Skeletal muscle satellite cell (primary cell): ENCODE measurements around the gene MAFG.

Experiments
- H3K27me3 ChIP-seq: 2 replicates; pipeline ENCODE4 v1.7.0; 2013; ENCODE audit warnings: low read length; ENCODE audit not compliant: control insufficient read depth, insufficient read depth
- H3K36me3 ChIP-seq: 2 replicates; pipeline ENCODE4 v1.7.0; 2013; ENCODE audit warnings: mild to moderate bottlenecking, control low read depth, low read length; ENCODE audit not compliant: insufficient read depth
- H3K4me1 ChIP-seq: 2 replicates; pipeline ENCODE4 v1.7.0; 2013; ENCODE audit warnings: low read length; ENCODE audit not compliant: control insufficient read depth, insufficient read depth
- H3K4me2 ChIP-seq: 2 replicates; pipeline ENCODE4 v1.7.0; 2013; ENCODE audit warnings: mild to moderate bottlenecking, low read length
- H3K4me3 ChIP-seq: 2 replicates; pipeline ENCODE4 v1.7.0; 2013; ENCODE audit warnings: low read length
- H3K9ac ChIP-seq: 2 replicates; pipeline ENCODE4 v1.7.0; 2013; ENCODE audit warnings: mild to moderate bottlenecking, low read depth, low read length, moderate library complexity
- H3K9me3 ChIP-seq: replicated peaks from 2 replicates; pipeline ENCODE4 v1.7.0; 2013; ENCODE audit warnings: mild to moderate bottlenecking, control low read depth, low read length

The MAFG gene

DNA sequence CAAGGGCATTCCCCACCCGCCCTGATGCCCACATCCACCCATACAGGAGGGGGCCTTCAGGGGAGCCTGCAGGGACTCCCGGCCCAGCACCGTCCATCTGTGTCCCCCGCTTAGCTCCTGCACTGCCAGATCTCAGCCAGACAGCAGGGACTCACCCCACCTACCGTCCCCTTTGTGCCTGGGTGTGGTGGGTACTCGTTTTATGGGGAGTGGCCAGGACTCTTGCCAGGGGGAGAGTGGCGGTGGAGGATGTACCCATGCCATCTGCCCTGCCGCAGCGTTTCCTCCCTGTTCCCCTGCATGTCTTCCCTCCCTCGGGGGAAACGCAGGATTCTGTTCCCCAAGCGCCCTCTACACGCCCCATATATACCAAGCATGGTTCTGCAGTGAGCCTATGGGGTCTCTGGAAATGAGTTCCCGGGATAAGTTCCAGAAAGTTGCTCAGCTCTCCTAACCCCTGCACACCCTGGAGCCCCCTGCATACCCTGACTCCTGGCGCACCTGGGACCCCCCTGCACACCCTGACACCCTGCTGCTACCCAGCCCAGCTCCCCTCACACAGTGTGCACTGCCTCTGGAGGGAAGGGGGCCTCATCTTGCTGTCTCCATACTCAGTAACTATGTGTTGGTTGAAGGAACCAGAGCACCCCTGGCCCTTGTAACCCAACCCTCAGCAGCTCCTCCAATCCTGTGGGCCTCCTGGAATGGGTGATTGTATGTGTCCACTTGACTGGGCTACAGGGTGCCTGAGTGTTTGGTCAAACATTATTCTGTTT, 4.2 kb upstream of the MAFG start:
- no peaks in the 10 kb centered on the region for H3K9me3 ChIP-seq
- H3K4me1 ChIP-seq, result peaks cover 12% of the 10 kb centered on the region
- H3K4me2 ChIP-seq, result no peak overlapping the region
- no peak overlapping the region for H3K4me3 ChIP-seq
- H3K36me3 ChIP-seq, result no peaks in the 10 kb centered on the region
- no peaks in the 10 kb centered on the region for H3K27me3 ChIP-seq
- H3K9ac ChIP-seq, result no peak overlapping the region

DNA sequence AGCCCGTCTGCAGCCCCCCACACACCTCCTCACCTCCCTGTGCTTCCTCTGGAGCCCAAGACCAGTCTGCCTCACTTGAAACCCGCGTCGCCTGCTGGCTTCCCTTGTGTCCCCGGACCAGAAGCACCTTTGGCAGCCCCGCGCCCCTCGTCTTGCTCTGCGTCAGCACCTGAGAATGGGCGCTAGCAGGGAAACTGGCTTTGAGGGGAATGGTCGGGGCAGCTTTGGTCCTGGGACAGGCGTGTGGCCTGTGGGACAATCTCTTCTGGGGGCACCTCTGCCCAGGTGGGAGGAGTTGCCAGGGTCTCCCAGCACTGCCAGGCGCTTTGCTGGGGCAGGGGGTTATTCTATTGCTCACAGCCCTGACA, 3.6 kb upstream of the MAFG start:
- peaks cover 10% of the 10 kb centered on the region for H3K4me1 ChIP-seq
- H3K27me3 ChIP-seq, result no peaks in the 10 kb centered on the region
- H3K9ac ChIP-seq, result no peak overlapping the region
- no peaks in the 10 kb centered on the region for H3K9me3 ChIP-seq
- H3K4me2 ChIP-seq, result no peak overlapping the region
- no peaks in the 10 kb centered on the region for H3K36me3 ChIP-seq
- H3K4me3 ChIP-seq, result no peak overlapping the region

DNA sequence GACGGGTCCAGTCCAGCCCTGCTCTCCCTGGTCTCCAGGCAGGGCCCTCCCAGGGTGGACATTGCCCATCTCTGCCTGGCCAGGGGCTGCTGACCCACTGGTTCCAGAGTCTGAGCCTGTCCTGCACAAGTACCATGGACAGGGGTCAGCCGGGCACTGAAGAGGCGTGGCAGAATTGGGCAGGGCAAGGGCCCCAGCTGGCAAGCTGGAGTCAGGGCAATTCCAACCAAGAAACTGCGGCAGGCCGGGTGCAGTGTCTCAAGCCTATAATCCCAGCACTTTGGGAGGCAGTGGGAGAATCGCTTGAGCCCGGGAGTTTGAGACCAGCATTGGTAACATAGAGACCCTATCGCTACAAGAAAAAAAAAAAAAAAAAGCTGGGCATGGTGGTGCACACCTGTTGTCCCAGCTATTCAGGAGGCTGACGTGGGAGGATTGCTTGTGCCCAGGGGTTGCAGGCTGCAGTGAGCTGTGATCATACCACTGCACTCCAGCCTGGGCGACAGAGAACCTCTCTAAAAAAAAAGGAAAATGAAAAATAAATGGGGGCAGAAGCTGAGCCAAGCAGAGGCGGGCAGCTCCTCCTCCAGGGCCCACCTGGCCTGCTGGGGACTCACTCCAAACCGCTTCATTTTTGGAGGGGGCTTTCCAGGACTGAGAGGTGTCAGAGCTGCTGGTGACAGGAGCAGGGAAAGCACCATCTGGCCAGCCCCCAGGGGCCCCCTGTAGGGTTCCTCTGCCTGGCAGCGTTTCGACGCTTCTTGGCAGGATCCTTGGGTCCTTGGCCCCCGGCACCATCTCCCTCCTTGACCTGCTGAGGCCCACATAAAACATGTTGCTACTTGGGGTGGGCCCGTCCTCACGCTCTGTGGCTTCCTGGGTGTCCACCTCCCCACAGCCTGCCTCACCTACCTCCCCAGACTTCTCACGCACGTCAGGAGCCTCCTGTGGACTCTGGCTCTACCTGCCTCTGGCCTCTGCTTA, 2.9 kb upstream of the MAFG start:
- H3K27me3 ChIP-seq, result no peaks in the 10 kb centered on the region
- H3K4me1 ChIP-seq, result peaks cover 15% of the 10 kb centered on the region
- H3K9ac ChIP-seq, result no peak overlapping the region
- H3K4me2 ChIP-seq, result no peak overlapping the region
- no peaks in the 10 kb centered on the region for H3K36me3 ChIP-seq
- no peak overlapping the region for H3K4me3 ChIP-seq
- H3K9me3 ChIP-seq, result no peaks in the 10 kb centered on the region

DNA sequence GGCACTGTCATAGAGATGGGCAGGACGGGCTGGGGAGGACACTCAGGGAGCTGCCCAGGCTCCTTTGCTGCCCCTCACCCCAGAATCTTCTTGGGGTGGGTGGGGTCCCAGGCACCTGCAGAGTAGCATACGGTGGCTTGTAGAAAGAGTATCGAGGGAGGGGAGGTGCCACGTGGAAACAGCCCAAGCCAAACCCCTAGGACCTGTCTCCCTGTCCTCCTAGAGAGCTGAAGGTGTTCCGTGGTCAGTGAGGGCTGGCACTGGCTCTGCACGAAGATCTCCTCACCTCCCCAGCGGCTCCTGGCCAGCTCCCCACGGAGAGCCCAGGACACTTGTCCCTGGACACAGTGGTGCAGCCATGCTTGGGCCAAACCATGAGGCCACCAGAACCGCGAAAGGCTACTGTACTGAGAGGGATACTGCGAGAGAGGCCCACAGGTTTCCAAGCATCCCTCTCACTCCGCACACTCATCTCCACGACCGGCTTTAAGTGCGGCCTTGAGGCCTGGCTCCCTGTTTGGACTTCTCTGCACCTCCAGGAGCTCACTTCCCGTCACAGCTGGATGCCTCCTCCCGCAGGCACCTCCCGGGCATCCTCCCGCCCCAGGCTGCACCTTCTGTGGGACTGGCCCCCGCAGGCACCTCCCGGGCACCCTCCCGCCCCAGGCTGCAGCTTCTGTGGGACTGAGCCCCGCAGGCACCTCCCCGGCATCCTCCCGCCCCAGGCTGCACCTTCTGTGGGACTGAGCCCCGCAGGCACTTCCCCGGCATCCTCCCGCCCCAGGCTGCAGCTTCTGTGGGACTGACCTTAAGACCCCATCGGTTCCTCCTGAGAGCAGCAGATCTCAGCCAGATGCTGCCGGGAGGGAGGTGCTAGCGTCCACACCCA, 2.0 kb upstream of the MAFG start:
- Histone ChIP-seq H3K4me2 (no peak overlapping the region), H3K9ac (no peak overlapping the region), H3K4me3 (no peak overlapping the region), H3K4me1 (peaks cover 23% of the 10 kb centered on the region), H3K27me3 (no peaks in the 10 kb centered on the region), H3K9me3 (no peaks in the 10 kb centered on the region), H3K36me3 (peaks cover 3% of the 10 kb centered on the region)

DNA sequence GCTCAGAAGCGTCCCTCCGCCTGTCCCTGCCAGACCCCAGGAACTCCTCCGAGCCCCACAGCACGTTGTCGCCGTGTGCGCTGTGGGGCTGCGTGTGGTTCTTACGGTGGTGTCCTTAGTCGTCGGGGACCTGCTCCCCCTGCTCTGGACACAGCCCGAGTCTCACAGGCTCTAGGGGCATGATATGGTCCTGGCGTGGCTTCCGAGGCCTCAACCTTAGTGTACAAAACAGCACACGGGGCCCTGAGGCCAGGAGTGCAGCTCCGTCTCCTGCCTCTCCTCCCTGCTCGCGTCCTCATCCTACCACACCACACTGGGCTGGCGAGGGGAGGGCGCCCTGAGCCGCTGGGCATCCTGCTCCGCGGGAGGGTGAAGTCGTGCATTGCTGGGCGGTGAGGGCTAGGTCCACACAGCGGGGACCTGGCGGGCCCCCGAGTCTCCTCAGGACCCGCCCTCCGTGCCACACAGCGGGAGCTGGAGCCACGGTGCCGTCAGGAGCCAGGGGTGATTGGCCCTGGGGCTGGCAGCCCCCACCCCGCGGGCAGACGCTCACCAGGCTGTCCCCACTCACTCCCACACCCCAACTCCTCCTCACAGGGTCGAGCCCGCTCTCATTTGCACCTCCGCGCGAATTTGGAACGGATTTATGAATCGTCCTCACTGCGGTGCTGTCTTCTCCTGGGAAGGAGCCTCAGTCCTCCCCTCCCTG, 1.2 kb upstream of the MAFG start:
- H3K36me3 ChIP-seq, result peaks cover 3% of the 10 kb centered on the region
- H3K27me3 ChIP-seq, result no peaks in the 10 kb centered on the region
- H3K4me1 ChIP-seq, result peaks cover 31% of the 10 kb centered on the region
- peak overlapping the region; percentile 97 for H3K4me2 ChIP-seq
- no peaks in the 10 kb centered on the region for H3K9me3 ChIP-seq
- peak overlapping the region; percentile 89 for H3K4me3 ChIP-seq
- peak overlapping the region; percentile 92 for H3K9ac ChIP-seq

DNA sequence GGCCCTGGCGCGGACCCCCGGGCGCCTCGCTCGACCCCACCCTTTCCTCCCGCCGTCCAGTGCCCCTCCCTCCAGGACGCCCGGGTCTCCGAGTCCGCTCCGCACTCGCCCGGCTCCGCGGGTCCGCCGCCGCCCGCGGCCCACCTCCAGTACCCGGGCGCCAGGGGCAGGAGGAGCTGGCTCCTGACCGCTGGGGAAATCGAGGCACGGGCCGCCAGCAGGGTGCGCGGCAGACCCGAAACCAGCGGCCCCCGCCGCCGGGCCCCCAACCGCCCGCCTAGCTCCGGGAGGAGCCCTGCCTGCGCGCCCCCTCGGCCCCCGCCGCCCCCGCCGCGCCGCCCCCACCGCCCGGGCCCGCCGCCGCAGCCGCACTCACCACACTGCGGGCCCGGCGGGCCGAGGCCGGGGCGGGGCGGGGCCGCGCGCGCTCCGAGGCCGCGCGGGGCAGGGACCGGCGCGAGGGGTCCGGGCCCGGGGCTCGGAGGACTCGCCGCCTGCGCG, 333 bp downstream of the MAFG start:
- H3K9me3 ChIP-seq, result no peaks in the 10 kb centered on the region
- peaks cover 34% of the 10 kb centered on the region for H3K4me1 ChIP-seq
- H3K4me2 ChIP-seq, result peak overlapping the region; percentile 97
- H3K36me3 ChIP-seq, result peaks cover 9% of the 10 kb centered on the region
- peak overlapping the region; percentile 92 for H3K9ac ChIP-seq
- peak overlapping the region; percentile 89 for H3K4me3 ChIP-seq
- no peaks in the 10 kb centered on the region for H3K27me3 ChIP-seq

DNA sequence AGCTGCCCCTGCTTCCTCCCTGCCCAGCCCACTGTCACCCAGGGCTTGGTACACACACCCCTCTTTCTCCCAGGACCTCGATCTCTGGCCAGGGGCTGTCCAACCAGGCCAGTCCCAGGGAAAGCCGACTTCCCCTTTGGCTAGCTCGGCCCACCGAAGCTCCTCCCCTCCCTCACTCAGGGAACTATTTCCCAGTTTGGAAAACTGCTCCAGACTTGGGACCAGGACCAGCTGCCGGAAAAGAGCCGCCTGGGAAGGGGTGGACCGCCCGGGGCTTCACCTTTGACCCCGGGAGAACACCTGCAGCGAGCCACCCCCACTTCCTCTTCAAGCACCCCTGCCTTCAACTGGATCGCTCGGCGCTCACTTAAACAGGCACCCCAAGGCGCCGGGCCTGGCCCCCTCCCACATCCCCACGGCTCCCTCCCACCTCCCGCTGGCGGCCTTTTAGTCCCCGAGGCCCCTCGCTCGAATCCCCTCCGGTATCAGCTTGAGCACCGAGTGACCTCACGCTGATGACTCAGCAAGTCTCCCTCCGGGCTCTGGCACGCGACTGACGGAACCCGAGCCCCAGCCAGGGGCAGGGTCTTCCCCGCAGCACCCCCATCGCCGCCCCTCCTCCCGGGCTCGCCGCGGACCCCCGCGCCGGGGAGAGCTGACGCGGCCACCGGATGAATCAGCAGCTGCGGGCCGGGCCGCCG, 934 bp downstream of the MAFG start:
- Histone ChIP-seq H3K27me3 (no peaks in the 10 kb centered on the region), H3K4me1 (peaks cover 34% of the 10 kb centered on the region), H3K4me3 (peak overlapping the region; percentile 89), H3K4me2 (peak overlapping the region; percentile 96), H3K36me3 (peaks cover 14% of the 10 kb centered on the region), H3K9me3 (no peaks in the 10 kb centered on the region), H3K9ac (peak overlapping the region; percentile 92)

DNA sequence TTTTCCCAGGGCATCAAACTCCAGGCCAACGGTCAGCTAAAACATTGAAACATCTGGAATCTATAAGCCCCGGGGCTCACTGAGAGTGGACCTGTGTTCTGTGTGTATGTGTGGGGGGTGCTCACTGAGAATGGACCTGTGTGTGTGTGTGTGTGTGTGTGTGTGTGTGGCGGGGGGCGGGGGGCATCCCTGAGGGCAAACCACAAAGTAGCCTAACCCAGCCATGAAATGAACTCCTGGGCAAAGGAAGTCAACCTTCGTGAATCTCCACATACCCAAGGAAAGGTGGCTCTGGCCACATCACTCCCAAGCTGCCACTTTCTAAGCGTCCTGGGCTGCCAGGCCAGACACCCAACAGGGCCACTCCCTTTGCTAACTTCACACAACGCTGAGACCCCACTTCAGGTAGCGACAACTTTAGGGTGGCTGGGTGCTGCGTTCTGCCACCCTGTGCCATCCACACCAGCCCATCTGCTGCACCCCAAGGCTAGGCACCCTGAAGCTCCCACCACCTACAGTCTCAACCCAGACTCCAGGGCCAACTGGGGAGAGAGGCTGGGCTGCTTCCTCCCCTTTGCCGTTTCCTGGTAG, 1.6 kb downstream of the MAFG start:
- peaks cover 19% of the 10 kb centered on the region for H3K36me3 ChIP-seq
- H3K27me3 ChIP-seq, result no peaks in the 10 kb centered on the region
- H3K9me3 ChIP-seq, result no peaks in the 10 kb centered on the region
- peak overlapping the region; percentile 96 for H3K4me2 ChIP-seq
- peak overlapping the region; percentile 92 for H3K9ac ChIP-seq
- peak overlapping the region; percentile 89 for H3K4me3 ChIP-seq
- H3K4me1 ChIP-seq, result peaks cover 34% of the 10 kb centered on the region

DNA sequence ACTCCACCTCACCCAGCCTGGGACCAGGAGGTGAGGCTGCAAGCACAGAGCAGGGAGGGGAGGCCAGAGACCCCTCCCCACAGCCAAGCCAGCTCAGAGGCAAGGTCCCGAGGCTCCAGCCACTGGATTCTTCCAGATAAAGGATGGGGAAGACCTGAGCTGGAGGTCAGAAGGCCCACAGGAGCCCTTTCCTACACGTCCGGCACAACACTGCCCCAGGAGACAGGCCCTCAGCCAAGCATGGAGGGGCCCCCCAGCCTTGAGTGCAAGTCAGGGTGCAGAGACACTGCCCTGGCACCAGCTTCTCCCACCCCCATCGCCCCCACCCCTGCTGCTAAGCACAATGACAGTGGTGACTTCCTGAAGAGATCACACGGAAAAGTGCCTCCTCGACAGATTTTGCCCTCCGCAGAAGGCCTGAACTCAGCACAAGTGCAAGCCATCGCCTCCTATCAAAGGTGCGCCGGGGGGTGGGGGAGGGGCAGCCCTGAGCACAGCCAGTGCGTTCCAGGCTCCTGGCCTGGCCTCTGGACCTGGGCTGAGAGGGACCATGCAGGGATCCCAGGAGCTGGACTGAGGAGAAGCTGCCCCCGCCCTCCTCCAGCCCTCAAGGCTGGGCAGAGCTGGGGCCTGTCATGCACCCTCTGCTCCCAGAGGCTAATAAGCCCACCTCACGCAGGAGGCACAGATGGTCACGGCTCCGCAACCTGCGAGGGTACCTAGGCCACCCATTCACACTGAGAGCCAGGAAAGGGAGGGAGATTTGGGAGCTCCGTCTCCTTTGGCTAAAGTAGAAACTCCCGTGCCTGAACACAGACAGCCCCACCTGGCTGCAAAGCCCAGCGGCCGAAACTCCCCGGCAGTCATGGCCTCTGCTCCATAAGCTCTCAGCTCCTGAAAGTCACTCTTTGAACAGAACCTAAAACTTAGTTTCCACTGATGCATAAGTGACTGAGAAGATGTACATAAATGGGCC, 2.7 kb downstream of the MAFG start:
- Histone ChIP-seq H3K4me2 (peak overlapping the region; percentile 88), H3K9ac (peak overlapping the region; percentile 75), H3K4me1 (peaks cover 34% of the 10 kb centered on the region)

More for the DNA sequence above, 2.7 kb downstream of the MAFG start:
- H3K36me3 ChIP-seq, result peaks cover 30% of the 10 kb centered on the region
- H3K27me3 ChIP-seq, result no peaks in the 10 kb centered on the region
- no peak overlapping the region for H3K4me3 ChIP-seq
- H3K9me3 ChIP-seq, result no peaks in the 10 kb centered on the region
